GM23248 (cell line): Measurements from ENCODE around the gene EPM2A.

Experiments used
- EZH2 ChIP-seq: fragments of 200-600 bp; sonication (generic); IDR thresholded peaks from 2 replicates; pipeline ENCODE4 v1.6.1; 2018; ENCODE audit warnings: antibody characterized with exemption, mild to moderate bottlenecking; ENCODE audit not compliant: insufficient read depth, poor library complexity, severe bottlenecking
- EZH2phosphoT487 ChIP-seq: fragments of 200-600 bp; sonication (generic); IDR thresholded peaks from 2 replicates; pipeline ENCODE4 v1.6.1; 2018; ENCODE audit warnings: antibody characterized with exemption, moderate library complexity, mild to moderate bottlenecking, low read depth; ENCODE audit not compliant: insufficient read depth

DNA sequence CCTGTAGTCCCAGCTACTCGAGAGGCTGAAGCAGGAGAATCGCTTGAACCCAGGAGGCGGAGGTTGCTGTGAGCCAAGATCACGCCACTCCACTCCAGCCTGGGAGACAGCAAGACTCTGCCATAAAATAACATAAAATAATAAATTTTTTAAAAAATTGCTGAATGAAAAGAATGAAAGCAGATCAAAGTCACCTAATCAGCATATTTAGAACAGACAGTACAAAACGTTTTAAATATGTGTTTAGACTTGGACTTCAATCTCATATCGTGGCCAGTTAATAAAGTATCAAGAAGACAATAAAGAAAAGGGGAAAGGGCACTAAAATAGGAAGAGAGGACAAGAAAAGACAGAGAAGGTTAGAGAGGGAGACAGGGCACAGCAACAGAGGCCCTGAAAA, 74.6 kb downstream of the EPM2A start:
- no peak for TF ChIP-seq EZH2
- TF ChIP-seq EZH2phosphoT487, result no peak
